Subcutaneous abdominal adipose tissue (tissue), 5 donors: ENCODE data around the gene ZNF573.
A peak's percentile ranks its signal among the peaks of the same experiment; 100 is the strongest.

ENCODE experiments used
- H3K27ac ChIP-seq: one replicate; pipeline ENCODE4 v1.7.0; 2013; ENCODE audit warnings: low read depth, mild to moderate bottlenecking, inconsistent platforms, low read length, moderate library complexity
- H3K27me3 ChIP-seq, 5 donors: one replicate each; pipeline ENCODE4 v1.7.0; 2013; ENCODE audit warnings: low read length in 5 of 5, inconsistent platforms in 1 of 5; ENCODE audit not compliant: control insufficient read depth in 5 of 5, insufficient read depth in 4 of 5
- H3K36me3 ChIP-seq, 5 donors: one replicate each; pipeline ENCODE4 v1.7.0; 2013; ENCODE audit warnings: low read length in 5 of 5; ENCODE audit not compliant: control insufficient read depth in 5 of 5, insufficient read depth in 5 of 5
- H3K4me1 ChIP-seq, 5 donors: one replicate each; pipeline ENCODE4 v1.7.0; 2013; ENCODE audit warnings: low read length in 5 of 5, mild to moderate bottlenecking in 3 of 5, moderate library complexity in 1 of 5; ENCODE audit not compliant: control insufficient read depth in 5 of 5, insufficient read depth in 5 of 5
- H3K4me3 ChIP-seq, 5 donors: one replicate each; pipeline ENCODE4 v1.7.0; 2013; ENCODE audit warnings: low read length in 5 of 5, low read depth in 1 of 5
- H3K9ac ChIP-seq, 5 donors: one replicate each; pipeline ENCODE4 v1.7.0; 2013; ENCODE audit warnings: low read length in 5 of 5, mild to moderate bottlenecking in 4 of 5, moderate library complexity in 3 of 5
- H3K9me3 ChIP-seq, 5 donors: one replicate each; pipeline ENCODE4 v1.7.0; 2013; ENCODE audit warnings: low read length in 5 of 5; ENCODE audit not compliant: control insufficient read depth in 5 of 5
- donor health status: healthy.
- donor health status: healthy.
- donor health status: healthy.
- donor health status: healthy.
- donor health status: healthy.

Gene ZNF573

GRCh38 chr19:37698216-37698615 is 81.2 kb downstream of the ZNF573 start:
- Histone ChIP-seq H3K9ac (no peak overlapping the region), H3K4me3 (peak overlapping the region in 2 of 5 donors; percentile 16 to 28), H3K9me3 (peaks cover 13 to 48% (median 36%) of the 10 kb centered on the region in 5 donors), H3K27me3 (no peaks in the 10 kb centered on the region), H3K36me3 (peaks cover 21 to 29% (median 29%) of the 10 kb centered on the region in 5 donors), H3K4me1 (no peaks in the 10 kb centered on the region), H3K27ac (no peak overlapping the region)

- no peak overlapping the region for H3K4me3 ChIP-seq
These were observed 84.1 kb downstream of the ZNF573 start for GRCh38 chr19:37695144-37695899.

GRCh38 chr19:37692956-37693620 is 86.3 kb downstream of the ZNF573 start:
- H3K4me3 ChIP-seq: peak overlapping the region in 1 of 5 donors; percentile 21
- H3K9ac ChIP-seq: no peak overlapping the region
- H3K27me3 ChIP-seq: no peaks in the 10 kb centered on the region
- H3K9me3 ChIP-seq: peaks cover 4 to 24% (median 17%) of the 10 kb centered on the region in 5 donors
- peaks cover 4 to 12% (median 8%) of the 10 kb centered on the region in 5 donors for H3K36me3 ChIP-seq
- no peak overlapping the region for H3K27ac ChIP-seq
- peaks cover 0 to 10% (median 9%) of the 10 kb centered on the region in 5 donors for H3K4me1 ChIP-seq

More at GRCh38 chr19:37695144-37695899, 84.1 kb downstream of the ZNF573 start:
- Histone ChIP-seq H3K27ac (no peak overlapping the region), H3K9ac (no peak overlapping the region), H3K4me1 (peaks cover 0 to 10% (median 8%) of the 10 kb centered on the region in 5 donors), H3K36me3 (peaks cover 21 to 29% (median 27%) of the 10 kb centered on the region in 5 donors), H3K9me3 (peaks cover 13 to 42% (median 37%) of the 10 kb centered on the region in 5 donors), H3K27me3 (no peaks in the 10 kb centered on the region)

GRCh38 chr19:37691881-37692504 is 87.4 kb downstream of the ZNF573 start:
- H3K4me1 ChIP-seq: peaks cover 0 to 10% (median 9%) of the 10 kb centered on the region in 5 donors
- H3K36me3 ChIP-seq: peaks cover 0 to 7% (median 5%) of the 10 kb centered on the region in 5 donors
- peak overlapping the region; percentile 70 to 90 (median 86) for H3K4me3 ChIP-seq
- H3K9ac ChIP-seq: peak overlapping the region; percentile 66 to 89 (median 82)
- H3K27ac ChIP-seq: peak overlapping the region; percentile 78
- no peaks in the 10 kb centered on the region for H3K27me3 ChIP-seq
- peaks cover 0 to 17% (median 10%) of the 10 kb centered on the region in 5 donors for H3K9me3 ChIP-seq
